ENCODE measurements around the gene THUMPD2. TPM values are rescaled to one million over a fixed set of nuclear protein-coding genes. Genes with fewer than 3 reads are reported as not detected.

Gene THUMPD2
- total RNA-seq, 2 donors from 2014 or later: 16.7 to 17.0 TPM

DNA sequence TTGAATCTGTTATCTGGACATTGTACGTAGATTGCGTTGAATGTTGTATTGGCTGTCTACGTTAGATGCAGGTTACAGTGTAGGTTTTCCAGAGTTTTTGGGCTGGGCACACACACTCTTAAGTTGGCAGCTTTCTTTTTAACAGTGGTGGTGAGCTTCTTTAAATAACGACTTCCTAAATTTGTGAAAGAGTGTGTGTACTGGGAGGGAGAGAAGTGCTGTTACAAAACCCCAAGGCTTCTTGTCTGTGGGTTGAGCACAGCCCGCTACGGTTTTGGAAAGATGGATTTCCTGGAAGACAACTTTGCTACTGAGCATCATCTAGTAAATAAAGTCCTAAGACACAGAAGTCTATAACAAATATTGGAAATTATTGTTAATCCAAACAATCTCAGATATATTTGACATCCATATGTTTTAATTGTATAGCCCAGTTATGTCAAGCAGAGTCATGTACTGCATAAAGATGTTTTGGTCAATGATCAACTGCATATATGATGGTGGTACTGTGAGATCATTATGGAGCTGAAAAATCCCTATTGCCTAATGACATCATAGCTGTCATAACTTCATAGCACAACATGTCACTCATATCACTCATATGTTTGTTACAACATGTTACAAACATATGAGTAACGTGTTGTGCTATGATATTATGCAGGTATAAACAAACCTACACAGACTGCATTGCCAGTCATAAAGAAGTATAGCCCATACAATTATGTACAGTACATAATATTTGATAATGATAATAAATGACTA lies 7.9 kb upstream of the THUMPD2 start:
- WGBS: 85% methylated on average over 7 of the region's 7 CpGs
- intact Hi-C loops (cut with DNase I): no loop called here

DNA sequence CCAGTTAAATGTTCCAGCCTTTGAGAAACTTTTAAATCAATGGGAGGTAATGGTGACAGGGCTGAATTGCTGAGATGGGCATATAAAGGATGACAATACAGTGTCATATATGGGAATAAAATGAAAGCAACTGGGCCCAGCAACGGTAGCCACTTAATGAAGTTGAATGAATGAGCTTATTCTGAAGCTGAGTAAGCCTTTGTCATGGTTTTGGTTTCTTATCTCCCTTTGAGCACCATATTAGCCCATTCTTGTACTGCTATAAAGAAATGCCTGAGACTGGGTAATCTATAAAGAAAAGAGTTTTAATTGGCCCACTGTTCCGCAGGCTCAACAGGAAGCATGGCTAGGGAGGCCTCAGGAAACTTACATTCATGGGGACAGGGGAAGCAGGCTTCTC lies 3.5 kb upstream of the THUMPD2 start:
- WGBS: 95% methylated on average over 2 of the region's 2 CpGs
- no peaks in the 10 kb centered on the region for H3K27me3 ChIP-seq (replicated peaks; ENCODE audit: insufficient read depth)
- no peaks in the 10 kb centered on the region for H3K9me3 ChIP-seq
- DNase-seq (ENCODE audit: low spot score): no peak
- no peak for TF ChIP-seq POLR2AphosphoS5 (IDR thresholded peaks at IDR 0.05)
- TF ChIP-seq POLR2A (IDR thresholded peaks at IDR 0.05): no peak
- TF ChIP-seq, protein P1, sequence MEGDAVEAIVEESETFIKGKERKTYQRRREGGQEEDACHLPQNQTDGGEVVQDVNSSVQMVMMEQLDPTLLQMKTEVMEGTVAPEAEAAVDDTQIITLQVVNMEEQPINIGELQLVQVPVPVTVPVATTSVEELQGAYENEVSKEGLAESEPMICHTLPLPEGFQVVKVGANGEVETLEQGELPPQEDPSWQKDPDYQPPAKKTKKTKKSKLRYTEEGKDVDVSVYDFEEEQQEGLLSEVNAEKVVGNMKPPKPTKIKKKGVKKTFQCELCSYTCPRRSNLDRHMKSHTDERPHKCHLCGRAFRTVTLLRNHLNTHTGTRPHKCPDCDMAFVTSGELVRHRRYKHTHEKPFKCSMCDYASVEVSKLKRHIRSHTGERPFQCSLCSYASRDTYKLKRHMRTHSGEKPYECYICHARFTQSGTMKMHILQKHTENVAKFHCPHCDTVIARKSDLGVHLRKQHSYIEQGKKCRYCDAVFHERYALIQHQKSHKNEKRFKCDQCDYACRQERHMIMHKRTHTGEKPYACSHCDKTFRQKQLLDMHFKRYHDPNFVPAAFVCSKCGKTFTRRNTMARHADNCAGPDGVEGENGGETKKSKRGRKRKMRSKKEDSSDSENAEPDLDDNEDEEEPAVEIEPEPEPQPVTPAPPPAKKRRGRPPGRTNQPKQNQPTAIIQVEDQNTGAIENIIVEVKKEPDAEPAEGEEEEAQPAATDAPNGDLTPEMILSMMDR (IDR thresholded peaks at IDR 0.05): no peak
- no peak overlapping the region for H3K4me3 ChIP-seq
- H3K27ac ChIP-seq: no peak overlapping the region
- intact Hi-C loops (cut with DNase I): no loop called here
- no peaks in the 10 kb centered on the region for H3K36me3 ChIP-seq
- no peaks in the 10 kb centered on the region for H3K4me1 ChIP-seq (replicated peaks)

More for the DNA sequence above, 7.9 kb upstream of the THUMPD2 start:
- Histone ChIP-seq H3K4me3 (no peak overlapping the region), H3K36me3 (no peaks in the 10 kb centered on the region), H3K27me3 (replicated peaks; ENCODE audit: insufficient read depth) (no peaks in the 10 kb centered on the region), H3K9me3 (no peaks in the 10 kb centered on the region), H3K27ac (no peak overlapping the region), H3K4me1 (replicated peaks) (no peaks in the 10 kb centered on the region)
- DNase-seq (ENCODE audit: low spot score): no peak
- TF ChIP-seq POLR2AphosphoS5 (IDR thresholded peaks at IDR 0.05) (no peak), POLR2A (IDR thresholded peaks at IDR 0.05) (no peak)
- TF ChIP-seq, protein P1 (IDR thresholded peaks at IDR 0.05): no peak

DNA sequence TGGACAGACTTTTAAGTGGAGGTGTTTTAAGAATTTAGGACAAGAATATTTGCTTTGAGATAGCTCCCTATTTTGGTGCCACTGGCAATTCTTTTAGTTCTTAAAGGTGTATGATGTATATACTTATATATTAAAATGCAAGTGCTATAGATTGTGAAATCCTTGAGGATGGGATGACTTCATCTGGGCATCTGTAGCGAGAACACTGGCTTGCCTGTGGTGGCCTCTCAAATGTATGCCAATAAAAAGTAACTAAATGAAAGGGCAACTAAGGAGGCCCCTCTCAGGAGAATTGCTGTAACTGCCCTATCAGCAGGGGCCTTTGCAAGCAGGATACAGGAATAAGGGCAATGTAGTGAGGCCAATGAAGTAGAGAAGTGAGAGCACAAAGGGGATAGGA lies 2.6 kb upstream of the THUMPD2 start:
- DNase-seq (ENCODE audit: low spot score): no peak
- H3K27me3 ChIP-seq (replicated peaks; ENCODE audit: insufficient read depth): no peaks in the 10 kb centered on the region
- H3K4me1 ChIP-seq (replicated peaks): no peaks in the 10 kb centered on the region
- intact Hi-C loops (cut with DNase I): no loop called here
- no peak overlapping the region for H3K4me3 ChIP-seq
- no peaks in the 10 kb centered on the region for H3K9me3 ChIP-seq
- TF ChIP-seq POLR2AphosphoS5 (IDR thresholded peaks at IDR 0.05) (no peak), POLR2A (IDR thresholded peaks at IDR 0.05) (no peak)
- TF ChIP-seq, protein P1 (IDR thresholded peaks at IDR 0.05): no peak
- no peaks in the 10 kb centered on the region for H3K36me3 ChIP-seq
- 97% methylated on average over 1 of the region's 1 CpG for whole genome bisulfite sequencing
- H3K27ac ChIP-seq: no peak overlapping the region

DNA sequence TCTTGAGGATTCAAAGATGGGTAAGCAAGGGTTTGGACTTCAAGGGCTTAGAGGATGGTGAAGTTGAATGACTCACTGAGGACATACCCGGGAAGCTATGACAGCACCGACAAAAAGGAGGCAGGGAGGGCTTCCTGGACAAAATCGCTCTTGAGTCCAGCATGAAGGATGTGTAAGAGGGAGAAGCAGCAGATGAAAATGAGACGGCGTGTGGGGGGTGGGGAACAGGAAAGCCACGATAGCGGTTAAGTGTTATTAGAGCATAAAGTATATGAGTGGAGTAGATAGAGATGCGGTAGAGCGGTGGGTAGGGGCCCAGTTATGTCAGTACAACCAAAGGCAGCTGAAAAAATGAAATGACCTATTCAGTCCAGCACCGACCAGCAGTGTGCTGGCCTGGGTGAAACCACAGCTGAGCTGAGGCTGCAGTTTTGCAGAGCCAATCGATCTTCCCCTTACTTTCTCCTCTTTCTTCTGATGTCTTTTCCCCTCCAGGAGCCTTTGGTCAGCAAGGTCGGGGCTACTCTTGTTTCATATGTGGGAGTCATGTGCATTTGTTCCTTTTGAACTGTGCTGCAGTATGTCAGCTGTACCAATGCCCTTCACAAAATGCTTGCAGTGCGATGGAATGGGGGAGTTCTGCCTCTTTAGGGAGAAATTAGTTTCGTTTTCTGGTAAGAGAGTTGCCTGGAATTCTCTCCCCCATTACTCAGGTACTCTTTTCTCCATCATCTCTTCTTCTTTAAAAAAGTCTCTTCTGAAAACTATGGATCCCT lies 2.0 kb upstream of the THUMPD2 start:
- intact Hi-C loops (cut with DNase I): no loop called here
- 77% methylated on average over 14 of the region's 14 CpGs for WGBS
- TF ChIP-seq, protein P1 (IDR thresholded peaks at IDR 0.05): no peak
- no peak for TF ChIP-seq POLR2AphosphoS5 (IDR thresholded peaks at IDR 0.05)
- no peak for TF ChIP-seq POLR2A (IDR thresholded peaks at IDR 0.05)
- H3K9me3 ChIP-seq: no peaks in the 10 kb centered on the region
- H3K4me1 ChIP-seq (replicated peaks): no peaks in the 10 kb centered on the region
- no peak overlapping the region for H3K4me3 ChIP-seq
- no peak overlapping the region for H3K27ac ChIP-seq
- no peak for DNase-seq (ENCODE audit: low spot score)
- no peaks in the 10 kb centered on the region for H3K36me3 ChIP-seq
- H3K27me3 ChIP-seq (replicated peaks; ENCODE audit: insufficient read depth): no peaks in the 10 kb centered on the region
